SJSA1 (cell line): ENCODE results near the gene ZHX3. TPM values are rescaled to one million over a fixed set of nuclear protein-coding genes. Genes with fewer than 3 reads are reported as not detected.

ENCODE experiments used
- DNase-seq, 2 experiments: peaks; one replicate each; pipeline ENCODE4 v3.0.0-alpha.2; 2015 to 2020; ENCODE audit warnings: low spot score in 2 of 2, low read depth in 1 of 2
- H3K27ac ChIP-seq: fragments of 250-450 bp; sonication (Bioruptor Pico); 2 replicates; pipeline ENCODE4 v1.5.1; 2020; ENCODE audit warnings: mild to moderate bottlenecking, moderate library complexity
- H3K27me3 ChIP-seq: fragments of 250-450 bp; sonication (Bioruptor Pico); replicated peaks from 2 replicates; pipeline ENCODE4 v1.5.1; 2020; ENCODE audit warnings: mild to moderate bottlenecking, moderate library complexity
- H3K36me3 ChIP-seq: fragments of 250-450 bp; sonication (Bioruptor Pico); 2 replicates; pipeline ENCODE4 v1.5.1; 2020; ENCODE audit warnings: mild to moderate bottlenecking
- H3K4me1 ChIP-seq: fragments of 250-450 bp; sonication (Bioruptor Pico); replicated peaks from 2 replicates; pipeline ENCODE4 v1.6.1; 2021; ENCODE audit warnings: mild to moderate bottlenecking
- H3K4me3 ChIP-seq: fragments of 250-450 bp; sonication (Bioruptor Pico); 2 replicates; pipeline ENCODE4 v1.5.1; 2020; ENCODE audit warnings: mild to moderate bottlenecking
- H3K9me3 ChIP-seq: fragments of 250-450 bp; sonication (Bioruptor Pico); replicated peaks from 2 replicates; pipeline ENCODE4 v1.5.1; 2020; ENCODE audit warnings: mild to moderate bottlenecking
- total RNA-seq: library from RNA; depleted of rRNA; stranded (reverse); fragments of >200 nt; shearing (Covaris generic); gene quantifications from 2 replicates; pipeline ENCODE4 v1.2.3, GENCODE V29; 2014

ZHX3 gene
- total RNA-seq, 1 experiment from 2014 or later, result 19.3 TPM

- no peaks in the 10 kb centered on the region for H3K4me1 ChIP-seq
- H3K36me3 ChIP-seq, result peaks cover 80% of the 10 kb centered on the region
- no peaks in the 10 kb centered on the region for H3K27me3 ChIP-seq
- no peak overlapping the region for H3K27ac ChIP-seq
- no peak overlapping the region for H3K4me3 ChIP-seq
- no peaks in the 10 kb centered on the region for H3K9me3 ChIP-seq
- DNase-seq, result no peak
Observed at GRCh38 chr20:41162396-41162795, 155.1 kb downstream of the ZHX3 start.

- Histone ChIP-seq H3K27me3 (no peaks in the 10 kb centered on the region), H3K4me3 (no peak overlapping the region), H3K9me3 (no peaks in the 10 kb centered on the region), H3K4me1 (no peaks in the 10 kb centered on the region), H3K27ac (no peak overlapping the region), H3K36me3 (peaks cover 77% of the 10 kb centered on the region)
- DNase-seq, result no peak
Observed at GRCh38 chr20:41161886-41162285, 155.6 kb downstream of the ZHX3 start.

- no peaks in the 10 kb centered on the region for H3K4me1 ChIP-seq
- H3K36me3 ChIP-seq, result peaks cover 66% of the 10 kb centered on the region
- DNase-seq, result no peak
- H3K4me3 ChIP-seq, result no peak overlapping the region
- no peaks in the 10 kb centered on the region for H3K27me3 ChIP-seq
- no peaks in the 10 kb centered on the region for H3K9me3 ChIP-seq
- no peak overlapping the region for H3K27ac ChIP-seq
Observed at GRCh38 chr20:41160686-41161085, 156.8 kb downstream of the ZHX3 start.

GRCh38 chr20:41159547-41159946 lies 158.0 kb downstream of the ZHX3 start:
- Histone ChIP-seq H3K27me3 (no peaks in the 10 kb centered on the region), H3K4me3 (no peak overlapping the region), H3K4me1 (no peaks in the 10 kb centered on the region), H3K9me3 (no peaks in the 10 kb centered on the region), H3K36me3 (peaks cover 60% of the 10 kb centered on the region), H3K27ac (no peak overlapping the region)
- no peak for DNase-seq

- Histone ChIP-seq H3K27me3 (no peaks in the 10 kb centered on the region), H3K36me3 (peaks cover 50% of the 10 kb centered on the region), H3K9me3 (no peaks in the 10 kb centered on the region), H3K4me1 (no peaks in the 10 kb centered on the region), H3K4me3 (no peak overlapping the region), H3K27ac (no peak overlapping the region)
- DNase-seq, result no peak
Observed at GRCh38 chr20:41158082-41158625, 159.4 kb downstream of the ZHX3 start.

GRCh38 chr20:41155261-41155660 lies 162.3 kb downstream of the ZHX3 start:
- no peak overlapping the region for H3K27ac ChIP-seq
- no peak for DNase-seq
- no peaks in the 10 kb centered on the region for H3K9me3 ChIP-seq
- H3K4me3 ChIP-seq, result no peak overlapping the region
- no peaks in the 10 kb centered on the region for H3K27me3 ChIP-seq
- H3K36me3 ChIP-seq, result peaks cover 38% of the 10 kb centered on the region
- H3K4me1 ChIP-seq, result no peaks in the 10 kb centered on the region

GRCh38 chr20:41154436-41155176 lies 162.9 kb downstream of the ZHX3 start:
- H3K27me3 ChIP-seq, result no peaks in the 10 kb centered on the region
- peaks cover 4% of the 10 kb centered on the region for H3K4me1 ChIP-seq
- no peak overlapping the region for H3K4me3 ChIP-seq
- H3K36me3 ChIP-seq, result peaks cover 33% of the 10 kb centered on the region
- H3K9me3 ChIP-seq, result no peaks in the 10 kb centered on the region
- no peak for DNase-seq
- H3K27ac ChIP-seq, result no peak overlapping the region

GRCh38 chr20:41152108-41152757 lies 165.3 kb downstream of the ZHX3 start:
- H3K9me3 ChIP-seq, result no peaks in the 10 kb centered on the region
- peaks cover 30% of the 10 kb centered on the region for H3K36me3 ChIP-seq

GRCh38 chr20:41151134-41151869 lies 166.2 kb downstream of the ZHX3 start:
- Histone ChIP-seq H3K4me1 (peaks cover 6% of the 10 kb centered on the region), H3K36me3 (peaks cover 30% of the 10 kb centered on the region), H3K27me3 (no peaks in the 10 kb centered on the region), H3K4me3 (no peak overlapping the region), H3K27ac (no peak overlapping the region), H3K9me3 (no peaks in the 10 kb centered on the region)
- DNase-seq, result no peak

More at GRCh38 chr20:41152108-41152757, 165.3 kb downstream of the ZHX3 start:
- H3K4me3 ChIP-seq, result no peak overlapping the region
- no peak overlapping the region for H3K27ac ChIP-seq
- H3K27me3 ChIP-seq, result no peaks in the 10 kb centered on the region
- DNase-seq, result no peak
- H3K4me1 ChIP-seq, result peaks cover 6% of the 10 kb centered on the region

- no peak for DNase-seq
- no peak overlapping the region for H3K27ac ChIP-seq
- no peaks in the 10 kb centered on the region for H3K9me3 ChIP-seq
Observed at GRCh38 chr20:41150664-41151063, 166.9 kb downstream of the ZHX3 start.

GRCh38 chr20:41148942-41149341 lies 168.6 kb downstream of the ZHX3 start:
- no peaks in the 10 kb centered on the region for H3K27me3 ChIP-seq
- no peak overlapping the region for H3K27ac ChIP-seq
- H3K4me3 ChIP-seq, result no peak overlapping the region
- no peak for DNase-seq
- no peaks in the 10 kb centered on the region for H3K9me3 ChIP-seq
- H3K36me3 ChIP-seq, result peaks cover 28% of the 10 kb centered on the region
- H3K4me1 ChIP-seq, result peaks cover 6% of the 10 kb centered on the region

More at GRCh38 chr20:41150664-41151063, 166.9 kb downstream of the ZHX3 start:
- Histone ChIP-seq H3K27me3 (no peaks in the 10 kb centered on the region), H3K4me3 (no peak overlapping the region), H3K4me1 (peaks cover 6% of the 10 kb centered on the region), H3K36me3 (peaks cover 30% of the 10 kb centered on the region)

GRCh38 chr20:41147767-41148191 lies 169.8 kb downstream of the ZHX3 start:
- Histone ChIP-seq H3K36me3 (peaks cover 25% of the 10 kb centered on the region), H3K27me3 (no peaks in the 10 kb centered on the region), H3K4me3 (no peak overlapping the region), H3K4me1 (peaks cover 6% of the 10 kb centered on the region), H3K9me3 (no peaks in the 10 kb centered on the region), H3K27ac (no peak overlapping the region)
- no peak for DNase-seq

GRCh38 chr20:41145821-41146620 lies 171.5 kb downstream of the ZHX3 start:
- H3K36me3 ChIP-seq, result peaks cover 29% of the 10 kb centered on the region
- no peaks in the 10 kb centered on the region for H3K9me3 ChIP-seq
- peaks cover 13% of the 10 kb centered on the region for H3K4me1 ChIP-seq
- no peak for DNase-seq
- no peak overlapping the region for H3K4me3 ChIP-seq
- no peaks in the 10 kb centered on the region for H3K27me3 ChIP-seq
- no peak overlapping the region for H3K27ac ChIP-seq
